ENCODE results near the gene ZC3H18. TPM values are rescaled to one million over a fixed set of nuclear protein-coding genes. Genes with fewer than 3 reads are reported as not detected.

The ZC3H18 gene
- total and polyA plus RNA-seq, 12 donors = 18.3 to 28.7 (median 22.0) TPM

- peaks cover 6 to 30% (median 25%) of the 10 kb centered on the region in 9 donors for H3K4me1 ChIP-seq
- peaks cover 0 to 37% (median 0%) of the 10 kb centered on the region in 9 donors for H3K36me3 ChIP-seq
- H3K4me3 ChIP-seq = peak overlapping the region; percentile 67 to 96 (median 91)
- H3K9me3 ChIP-seq = no peaks in the 10 kb centered on the region
- peak in 1 of 2 donors; percentile 31 for DNase-seq
- TF ChIP-seq, protein P1, sequence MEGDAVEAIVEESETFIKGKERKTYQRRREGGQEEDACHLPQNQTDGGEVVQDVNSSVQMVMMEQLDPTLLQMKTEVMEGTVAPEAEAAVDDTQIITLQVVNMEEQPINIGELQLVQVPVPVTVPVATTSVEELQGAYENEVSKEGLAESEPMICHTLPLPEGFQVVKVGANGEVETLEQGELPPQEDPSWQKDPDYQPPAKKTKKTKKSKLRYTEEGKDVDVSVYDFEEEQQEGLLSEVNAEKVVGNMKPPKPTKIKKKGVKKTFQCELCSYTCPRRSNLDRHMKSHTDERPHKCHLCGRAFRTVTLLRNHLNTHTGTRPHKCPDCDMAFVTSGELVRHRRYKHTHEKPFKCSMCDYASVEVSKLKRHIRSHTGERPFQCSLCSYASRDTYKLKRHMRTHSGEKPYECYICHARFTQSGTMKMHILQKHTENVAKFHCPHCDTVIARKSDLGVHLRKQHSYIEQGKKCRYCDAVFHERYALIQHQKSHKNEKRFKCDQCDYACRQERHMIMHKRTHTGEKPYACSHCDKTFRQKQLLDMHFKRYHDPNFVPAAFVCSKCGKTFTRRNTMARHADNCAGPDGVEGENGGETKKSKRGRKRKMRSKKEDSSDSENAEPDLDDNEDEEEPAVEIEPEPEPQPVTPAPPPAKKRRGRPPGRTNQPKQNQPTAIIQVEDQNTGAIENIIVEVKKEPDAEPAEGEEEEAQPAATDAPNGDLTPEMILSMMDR (IDR thresholded peaks at IDR 0.05) = no peak
- H3K27me3 ChIP-seq = no peaks in the 10 kb centered on the region
- intact Hi-C loops (cut with DNase I) = loop anchor here in 4 of 10 donors (2.0 to 10.0 kb wide), 3 partner anchors 20 to 137 kb away; partner anchors contain the start of genes CTU2 (in 4 of the 4) and RNF166 (in 4 of the 4)
- 0 to 1% methylated on average over 35 of the region's 35 CpGs for WGBS, 2 donors
- peak in 2 of 8 donors; percentile 1 to 6 for ATAC-seq
- H3K27ac ChIP-seq = peak overlapping the region; percentile 33 to 92 (median 82)
These were observed 489 bp downstream of the ZC3H18 start for GRCh38 chr16:88570691-88571092.

GRCh38 chr16:88575251-88575650 lies 5.0 kb downstream of the ZC3H18 start:
- WGBS, 2 donors = 90 to 92% methylated on average over 11 of the region's 11 CpGs
- Histone ChIP-seq H3K4me1 (peaks cover 6 to 20% (median 18%) of the 10 kb centered on the region in 9 donors), H3K4me3 (no peak overlapping the region), H3K27ac (no peak overlapping the region), H3K9me3 (no peaks in the 10 kb centered on the region), H3K36me3 (peaks cover 0 to 81% (median 13%) of the 10 kb centered on the region in 9 donors), H3K27me3 (no peaks in the 10 kb centered on the region)
- DNase-seq (no peak), ATAC-seq (no peak)
- TF ChIP-seq, protein P1 (IDR thresholded peaks at IDR 0.05) = no peak
- intact Hi-C loops (cut with DNase I) = loop anchor here in 2 of 10 donors (10.0 kb wide), 1 partner anchor 130 kb away; the partner anchor contains the start of genes CTU2 (in 2 of the 2) and RNF166 (in 2 of the 2)

DNA sequence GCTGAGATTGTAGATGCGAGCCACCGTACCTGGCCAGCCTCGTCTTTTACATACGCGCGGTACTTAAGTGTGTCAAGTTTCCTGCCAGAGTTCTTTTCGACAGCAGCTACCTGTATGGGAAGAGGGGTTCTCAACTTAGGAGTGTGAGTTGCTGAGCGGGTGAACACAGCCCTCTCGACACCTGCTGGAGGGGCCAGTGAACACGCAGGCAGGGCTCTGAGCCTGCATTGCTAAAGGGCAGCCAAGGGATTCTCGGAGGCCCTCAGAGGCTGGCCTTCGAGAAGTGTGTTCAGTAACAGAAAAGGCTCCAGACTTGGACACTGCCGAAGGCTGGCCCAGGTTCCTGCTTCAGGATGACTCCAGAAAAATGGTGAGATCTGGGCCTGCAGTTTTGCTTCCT lies 6.1 kb downstream of the ZC3H18 start:
- no peak for ATAC-seq
- 92 to 94% methylated on average over 13 of the region's 13 CpGs for WGBS, 2 donors

GRCh38 chr16:88577166-88577565 lies 7.0 kb downstream of the ZC3H18 start:
- WGBS, 2 donors = 94% methylated on average over 20 of the region's 20 CpGs
- Histone ChIP-seq H3K4me3 (no peak overlapping the region), H3K27ac (no peak overlapping the region), H3K27me3 (no peaks in the 10 kb centered on the region), H3K36me3 (peaks cover 0 to 95% (median 13%) of the 10 kb centered on the region in 9 donors), H3K9me3 (no peaks in the 10 kb centered on the region), H3K4me1 (peaks cover 0 to 5% (median 4%) of the 10 kb centered on the region in 9 donors)
- intact Hi-C loops (cut with DNase I) = loop anchor here in 2 of 10 donors (10.0 kb wide), 1 partner anchor 128 kb away; the partner anchor contains the start of genes CTU2 (in 2 of the 2) and RNF166 (in 2 of the 2)
- no peak for DNase-seq
- TF ChIP-seq, protein P1 (IDR thresholded peaks at IDR 0.05) = no peak
- ATAC-seq = no peak

More for the DNA sequence above, 6.1 kb downstream of the ZC3H18 start:
- Histone ChIP-seq H3K36me3 (peaks cover 0 to 91% (median 13%) of the 10 kb centered on the region in 9 donors), H3K4me1 (peaks cover 3 to 13% (median 13%) of the 10 kb centered on the region in 9 donors), H3K27me3 (no peaks in the 10 kb centered on the region), H3K4me3 (no peak overlapping the region), H3K27ac (no peak overlapping the region), H3K9me3 (no peaks in the 10 kb centered on the region)
- DNase-seq = no peak
- intact Hi-C loops (cut with DNase I) = loop anchor here in 2 of 10 donors (10.0 kb wide), 1 partner anchor 128 kb away; the partner anchor contains the start of genes CTU2 (in 2 of the 2) and RNF166 (in 2 of the 2)
- TF ChIP-seq, protein P1 (IDR thresholded peaks at IDR 0.05) = no peak
